ENCODE data around the gene ASIC4. TPM values are rescaled to one million over a fixed set of nuclear protein-coding genes. Genes with fewer than 3 reads are reported as not detected.

ASIC4 gene
- total RNA-seq, 1 donor from 2014 or later, result 0.16 TPM

Other genes with a start within 250 kb of the ASIC4 start
- gene DNAJB2, start 235.1 kb upstream of the ASIC4 start, total RNA-seq, result 32.1 and 34.0 TPM in 2 replicates
- gene PTPRN, start 205.1 kb upstream of the ASIC4 start, total RNA-seq, result not detected in 2 replicates
- not detected in 2 replicates for gene RESP18, start 181.7 kb upstream of the ASIC4 start, total RNA-seq
- 67.6 and 80.2 TPM in 2 replicates for gene DNPEP, start 126.6 kb upstream of the ASIC4 start, total RNA-seq
- gene DES, start 96.1 kb upstream of the ASIC4 start, total RNA-seq, result not detected in 2 replicates
- 0.32 and 0.75 TPM in 2 replicates for gene SPEG, start 79.6 kb upstream of the ASIC4 start, total RNA-seq
- 50.1 and 52.1 TPM in 2 replicates for gene GMPPA, start 15.6 kb upstream of the ASIC4 start, total RNA-seq
- gene CHPF, start 29.3 kb downstream of the ASIC4 start, total RNA-seq, result 13.4 and 13.9 TPM in 2 replicates
- gene TMEM198, start 29.5 kb downstream of the ASIC4 start, total RNA-seq, result 0.41 and 0.77 TPM in 2 replicates
- gene OBSL1, start 57.1 kb downstream of the ASIC4 start, total RNA-seq, result not detected in 2 replicates
- not detected in 2 replicates for gene INHA, start 57.8 kb downstream of the ASIC4 start, total RNA-seq
- gene STK11IP, start 83.4 kb downstream of the ASIC4 start, total RNA-seq, result 32.9 and 39.6 TPM in 2 replicates
- not detected in 2 replicates for gene SLC4A3, start 113.1 kb downstream of the ASIC4 start, total RNA-seq

All from T-helper 2 cell treated with Interferon-gamma antibody and Interleukin-4, amounts not matched to agents 100 ng/mL and 5 ng/mL, for 36 hours (primary cell).